Measurements from ENCODE around the gene RNF146.

GRCh38 chr6:127317388-127318128, 50.9 kb downstream of the RNF146 start:
- TF ChIP-seq, protein P1, sequence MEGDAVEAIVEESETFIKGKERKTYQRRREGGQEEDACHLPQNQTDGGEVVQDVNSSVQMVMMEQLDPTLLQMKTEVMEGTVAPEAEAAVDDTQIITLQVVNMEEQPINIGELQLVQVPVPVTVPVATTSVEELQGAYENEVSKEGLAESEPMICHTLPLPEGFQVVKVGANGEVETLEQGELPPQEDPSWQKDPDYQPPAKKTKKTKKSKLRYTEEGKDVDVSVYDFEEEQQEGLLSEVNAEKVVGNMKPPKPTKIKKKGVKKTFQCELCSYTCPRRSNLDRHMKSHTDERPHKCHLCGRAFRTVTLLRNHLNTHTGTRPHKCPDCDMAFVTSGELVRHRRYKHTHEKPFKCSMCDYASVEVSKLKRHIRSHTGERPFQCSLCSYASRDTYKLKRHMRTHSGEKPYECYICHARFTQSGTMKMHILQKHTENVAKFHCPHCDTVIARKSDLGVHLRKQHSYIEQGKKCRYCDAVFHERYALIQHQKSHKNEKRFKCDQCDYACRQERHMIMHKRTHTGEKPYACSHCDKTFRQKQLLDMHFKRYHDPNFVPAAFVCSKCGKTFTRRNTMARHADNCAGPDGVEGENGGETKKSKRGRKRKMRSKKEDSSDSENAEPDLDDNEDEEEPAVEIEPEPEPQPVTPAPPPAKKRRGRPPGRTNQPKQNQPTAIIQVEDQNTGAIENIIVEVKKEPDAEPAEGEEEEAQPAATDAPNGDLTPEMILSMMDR (IDR thresholded peaks at IDR 0.05; ENCODE audit: poor library complexity, severe bottlenecking) = no peak
- TF ChIP-seq EZH2 (IDR thresholded peaks at IDR 0.05; ENCODE audit: borderline replicate concordance, insufficient read depth, low read length, poor library complexity, severe bottlenecking) (no peak), POLR2AphosphoS5 (IDR thresholded peaks at IDR 0.05) (no peak), RAD21 (conservative IDR thresholded peaks at IDR 0.05) (no peak), SMC3 (conservative IDR thresholded peaks at IDR 0.05; ENCODE audit: poor library complexity) (no peak), MXI1 (conservative IDR thresholded peaks at IDR 0.05; ENCODE audit: poor library complexity, severe bottlenecking) (no peak), TAF1 (IDR thresholded peaks at IDR 0.05; ENCODE audit: low read depth) (no peak), EP300 (conservative IDR thresholded peaks at IDR 0.05; ENCODE audit: poor library complexity, severe bottlenecking) (no peak)
- TF ChIP-seq, protein P2, sequence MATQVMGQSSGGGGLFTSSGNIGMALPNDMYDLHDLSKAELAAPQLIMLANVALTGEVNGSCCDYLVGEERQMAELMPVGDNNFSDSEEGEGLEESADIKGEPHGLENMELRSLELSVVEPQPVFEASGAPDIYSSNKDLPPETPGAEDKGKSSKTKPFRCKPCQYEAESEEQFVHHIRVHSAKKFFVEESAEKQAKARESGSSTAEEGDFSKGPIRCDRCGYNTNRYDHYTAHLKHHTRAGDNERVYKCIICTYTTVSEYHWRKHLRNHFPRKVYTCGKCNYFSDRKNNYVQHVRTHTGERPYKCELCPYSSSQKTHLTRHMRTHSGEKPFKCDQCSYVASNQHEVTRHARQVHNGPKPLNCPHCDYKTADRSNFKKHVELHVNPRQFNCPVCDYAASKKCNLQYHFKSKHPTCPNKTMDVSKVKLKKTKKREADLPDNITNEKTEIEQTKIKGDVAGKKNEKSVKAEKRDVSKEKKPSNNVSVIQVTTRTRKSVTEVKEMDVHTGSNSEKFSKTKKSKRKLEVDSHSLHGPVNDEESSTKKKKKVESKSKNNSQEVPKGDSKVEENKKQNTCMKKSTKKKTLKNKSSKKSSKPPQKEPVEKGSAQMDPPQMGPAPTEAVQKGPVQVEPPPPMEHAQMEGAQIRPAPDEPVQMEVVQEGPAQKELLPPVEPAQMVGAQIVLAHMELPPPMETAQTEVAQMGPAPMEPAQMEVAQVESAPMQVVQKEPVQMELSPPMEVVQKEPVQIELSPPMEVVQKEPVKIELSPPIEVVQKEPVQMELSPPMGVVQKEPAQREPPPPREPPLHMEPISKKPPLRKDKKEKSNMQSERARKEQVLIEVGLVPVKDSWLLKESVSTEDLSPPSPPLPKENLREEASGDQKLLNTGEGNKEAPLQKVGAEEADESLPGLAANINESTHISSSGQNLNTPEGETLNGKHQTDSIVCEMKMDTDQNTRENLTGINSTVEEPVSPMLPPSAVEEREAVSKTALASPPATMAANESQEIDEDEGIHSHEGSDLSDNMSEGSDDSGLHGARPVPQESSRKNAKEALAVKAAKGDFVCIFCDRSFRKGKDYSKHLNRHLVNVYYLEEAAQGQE (IDR thresholded peaks at IDR 0.05; ENCODE audit: borderline replicate concordance) = no peak
